ENCODE results near the gene ADM.

GRCh38 chr11:10325277-10326011 lies 20.6 kb downstream of the ADM start:
- TF ChIP-seq CTCF (IDR thresholded peaks at IDR 0.05) = no peak
- no peak for TF ChIP-seq POLR2AphosphoS5 (IDR thresholded peaks at IDR 0.05; ENCODE audit: low read depth, low read length)
- no peak for TF ChIP-seq REST (IDR thresholded peaks at IDR 0.05; ENCODE audit: insufficient read depth in 1 of 2, low read depth in 2 of 2, low read length in 1 of 2)
- no peak for TF ChIP-seq SIN3A (IDR thresholded peaks at IDR 0.05; ENCODE audit: borderline replicate concordance, insufficient read depth, low read depth, low read length)

Measured in Panc1 (cell line).